GM19455 (cell line): ENCODE measurements around the gene CHPF.

Source experiments
- ATAC-seq: cut with Tn5 transposase; IDR thresholded peaks from one replicate; pipeline ENCODE4 v1.9.1; 2021; ENCODE audit not compliant: unreplicated experiment

Gene CHPF

DNA sequence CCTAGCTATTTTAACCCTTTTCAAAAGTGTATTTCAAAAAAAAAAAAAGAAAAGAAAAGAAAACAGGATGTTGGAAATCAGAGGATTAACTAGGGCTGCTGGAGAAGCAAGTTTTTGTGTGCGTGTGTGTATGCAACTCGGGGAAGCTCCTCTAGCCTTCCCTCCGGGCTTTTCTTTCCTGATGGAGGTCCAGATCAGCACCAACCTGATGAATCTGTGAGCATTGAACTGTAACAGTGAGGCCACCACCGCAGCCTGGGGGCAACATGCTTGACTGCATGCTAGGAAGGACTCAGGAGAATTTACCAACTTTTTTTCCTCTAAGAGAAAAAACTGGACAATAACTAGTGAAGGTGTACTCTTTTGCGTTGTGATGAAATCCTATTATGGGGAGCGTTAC is 25.4 kb upstream of the CHPF start:
- no peak for ATAC-seq

DNA sequence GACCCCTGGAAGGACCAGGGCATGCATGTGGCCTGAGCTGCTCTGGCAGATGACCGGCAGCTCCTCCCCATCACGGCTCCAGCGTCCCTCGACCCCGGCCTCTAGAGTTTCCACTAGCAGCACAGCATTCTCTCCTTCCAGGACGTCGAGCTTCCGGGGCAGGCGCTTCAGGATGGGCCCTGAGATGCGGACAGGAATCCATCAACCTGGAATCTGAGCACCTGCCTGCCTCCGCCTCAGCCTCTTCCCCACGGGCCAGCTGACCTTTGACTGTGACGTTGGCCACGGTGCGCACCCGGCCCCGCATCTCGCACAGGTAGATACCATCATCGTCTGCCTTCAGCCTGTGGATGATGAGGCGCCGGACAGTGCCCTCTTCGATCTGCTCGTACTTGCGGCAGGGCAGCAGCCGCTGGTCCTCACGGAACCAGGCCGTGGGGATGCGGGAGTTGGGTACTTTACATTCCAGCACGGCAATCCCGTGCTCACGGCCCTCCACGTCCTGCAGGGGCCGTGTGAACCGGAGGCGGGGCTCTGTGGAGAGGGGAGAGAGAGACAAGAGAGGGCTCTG is 24.3 kb upstream of the CHPF start:
- no peak for ATAC-seq

DNA sequence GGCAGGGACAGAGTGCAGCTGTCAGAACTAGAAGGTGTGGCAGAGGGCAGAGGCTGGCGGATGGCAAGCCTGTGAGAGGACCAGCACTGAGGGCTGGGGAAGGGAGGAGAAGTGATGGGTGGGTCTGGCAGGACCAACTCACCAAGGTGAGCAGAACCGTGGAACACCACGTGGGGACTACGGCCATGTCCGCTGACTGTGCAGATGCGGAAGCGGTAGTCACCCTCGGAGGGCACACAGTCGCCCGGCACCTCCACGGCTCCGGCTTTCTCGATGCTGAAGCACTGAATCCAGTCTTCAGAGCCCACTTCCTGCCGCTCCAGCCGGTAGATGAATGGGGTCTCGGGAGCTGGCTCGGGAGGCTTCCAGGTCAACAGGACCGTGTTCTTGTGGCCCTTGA is 23.5 kb upstream of the CHPF start:
- no peak for ATAC-seq

DNA sequence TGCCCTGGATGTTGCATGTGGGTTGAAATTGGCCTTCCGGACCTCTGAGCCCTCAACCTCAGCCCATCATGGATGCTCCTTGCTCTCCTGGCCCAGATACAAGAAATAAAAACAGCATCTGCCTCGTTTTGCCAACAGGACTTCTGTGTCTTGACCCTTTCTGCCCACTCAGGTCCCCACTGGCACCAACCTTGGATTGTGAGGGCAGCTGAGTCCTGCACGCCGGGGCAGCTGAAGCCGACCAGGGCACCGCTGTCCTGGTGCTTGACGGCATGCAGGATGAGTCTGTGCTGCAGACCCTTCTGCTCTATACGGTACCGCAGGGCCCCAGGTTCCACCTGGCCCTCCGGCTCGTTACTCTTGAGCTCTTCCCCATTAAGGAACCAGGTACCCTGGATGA is 23.0 kb upstream of the CHPF start:
- ATAC-seq, result no peak

DNA sequence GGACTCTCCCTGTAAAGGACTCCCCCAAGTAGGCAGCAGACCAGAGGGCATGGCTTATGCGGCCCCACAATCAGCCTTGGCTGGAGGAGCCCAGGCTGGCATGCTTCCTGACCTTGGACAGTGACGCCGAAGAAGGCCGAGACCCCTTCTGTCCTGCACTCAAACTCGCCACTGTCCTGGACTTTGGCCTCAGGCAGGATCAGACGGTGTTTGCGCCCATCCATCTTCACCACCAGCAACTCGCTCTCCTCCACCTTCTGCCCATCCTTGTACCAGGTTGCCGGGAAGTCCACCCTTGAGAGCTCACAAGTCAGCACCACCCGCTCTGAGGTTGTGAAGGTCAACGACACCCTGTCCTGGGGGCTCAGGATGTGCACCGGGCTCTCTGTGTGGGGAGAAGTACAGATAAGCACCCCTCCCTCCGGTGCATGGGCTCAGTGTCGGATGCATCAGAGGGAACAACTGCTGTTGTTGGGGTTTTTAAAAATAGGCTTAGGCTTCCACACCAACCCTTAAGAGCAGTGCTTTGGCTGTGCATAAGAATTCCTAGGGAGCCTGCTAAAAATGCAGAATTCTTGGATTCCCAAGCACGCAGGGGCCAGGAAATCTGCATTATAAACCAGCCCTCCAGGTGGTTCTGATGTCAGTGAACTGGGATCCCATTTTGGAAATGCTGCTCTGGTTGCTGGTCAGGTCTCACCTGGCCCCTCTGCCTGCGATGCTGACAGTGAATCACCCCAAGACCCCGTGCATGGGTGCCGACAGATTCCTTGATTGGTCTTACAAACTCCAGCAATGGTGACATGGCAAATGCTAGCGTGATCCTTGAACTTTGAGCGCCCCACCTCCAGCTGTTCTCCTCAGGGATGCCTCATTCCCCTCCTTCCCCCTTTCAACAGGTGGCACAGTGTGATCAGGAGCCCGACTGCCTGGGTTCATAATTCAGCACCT is 21.8 kb upstream of the CHPF start:
- ATAC-seq, result no peak

DNA sequence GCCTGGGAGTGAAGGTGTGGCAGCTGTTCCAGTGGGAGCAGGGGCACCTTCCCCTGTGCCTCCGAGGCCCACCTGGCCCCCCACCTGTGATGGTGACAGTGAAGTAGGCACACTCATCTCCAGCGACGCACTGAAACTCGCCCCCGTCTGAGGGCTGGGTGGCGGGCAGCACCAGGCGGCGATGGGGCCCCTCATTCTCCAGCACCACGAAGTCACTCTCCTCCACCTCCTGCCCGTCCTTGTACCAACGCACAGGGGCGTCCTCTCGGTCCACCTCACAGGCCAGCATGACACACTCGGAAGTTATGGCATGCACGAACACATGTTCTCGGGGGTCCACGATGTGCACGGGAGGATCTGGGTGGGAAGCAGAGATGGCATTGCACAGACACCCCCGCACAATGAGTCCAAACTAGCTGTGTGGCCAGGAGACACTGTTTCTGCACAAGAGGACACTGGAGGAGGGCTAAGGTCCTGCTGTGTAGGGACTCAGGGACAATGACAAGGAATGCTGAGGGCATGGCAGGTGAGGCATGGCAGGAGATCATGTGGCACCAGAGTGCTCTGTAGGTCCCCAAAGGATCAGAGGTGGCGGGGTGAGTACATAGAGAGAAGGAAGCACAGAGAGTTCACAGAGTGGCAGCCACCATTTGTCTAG is 19.8 kb upstream of the CHPF start:
- no peak for ATAC-seq

DNA sequence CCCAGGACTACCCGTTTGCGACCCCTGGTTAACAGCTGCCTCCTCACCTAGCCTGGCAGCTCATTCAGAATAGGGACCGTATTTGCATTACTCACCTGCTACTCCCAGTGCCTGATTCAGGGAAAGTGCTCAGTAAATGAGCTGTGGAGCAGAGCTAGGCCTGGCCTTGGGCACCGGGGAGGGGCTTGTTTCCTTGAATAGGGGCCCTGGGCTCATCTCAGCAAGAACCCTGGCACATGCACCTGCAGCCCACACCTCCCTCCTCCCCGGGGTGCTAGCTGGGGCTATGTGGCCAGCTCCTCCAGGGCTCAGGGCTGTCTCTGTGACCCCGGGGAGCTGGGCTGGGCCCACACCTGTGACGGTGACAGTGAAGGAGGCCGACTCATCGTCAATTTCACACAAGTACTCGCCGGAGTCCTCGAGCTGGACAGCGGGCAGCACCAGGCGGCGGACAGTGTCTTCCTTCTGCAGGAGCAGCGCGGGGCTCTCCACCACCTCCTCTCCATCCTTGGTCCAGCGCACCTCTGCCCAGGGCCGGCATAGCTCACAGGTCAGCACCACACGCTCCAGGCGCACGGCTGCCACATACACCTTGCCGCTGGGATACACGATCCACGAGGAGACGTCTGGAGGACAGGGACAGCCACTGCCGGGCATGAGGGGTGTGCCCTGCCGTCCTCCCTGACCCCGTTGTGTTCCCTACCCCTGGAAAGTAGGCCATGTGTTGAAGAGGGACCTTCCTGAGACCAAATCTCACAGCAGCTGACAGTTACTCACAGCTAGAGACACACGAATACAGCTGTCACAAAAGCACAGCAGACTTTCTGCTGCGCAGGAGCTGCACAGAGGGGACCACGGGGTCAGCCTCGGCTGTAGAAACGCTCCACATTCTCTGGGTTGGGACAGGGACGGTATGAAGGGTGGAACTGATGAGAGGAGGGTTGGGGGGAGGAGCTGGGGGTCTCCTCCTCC is 18.7 kb upstream of the CHPF start:
- ATAC-seq, result no peak

DNA sequence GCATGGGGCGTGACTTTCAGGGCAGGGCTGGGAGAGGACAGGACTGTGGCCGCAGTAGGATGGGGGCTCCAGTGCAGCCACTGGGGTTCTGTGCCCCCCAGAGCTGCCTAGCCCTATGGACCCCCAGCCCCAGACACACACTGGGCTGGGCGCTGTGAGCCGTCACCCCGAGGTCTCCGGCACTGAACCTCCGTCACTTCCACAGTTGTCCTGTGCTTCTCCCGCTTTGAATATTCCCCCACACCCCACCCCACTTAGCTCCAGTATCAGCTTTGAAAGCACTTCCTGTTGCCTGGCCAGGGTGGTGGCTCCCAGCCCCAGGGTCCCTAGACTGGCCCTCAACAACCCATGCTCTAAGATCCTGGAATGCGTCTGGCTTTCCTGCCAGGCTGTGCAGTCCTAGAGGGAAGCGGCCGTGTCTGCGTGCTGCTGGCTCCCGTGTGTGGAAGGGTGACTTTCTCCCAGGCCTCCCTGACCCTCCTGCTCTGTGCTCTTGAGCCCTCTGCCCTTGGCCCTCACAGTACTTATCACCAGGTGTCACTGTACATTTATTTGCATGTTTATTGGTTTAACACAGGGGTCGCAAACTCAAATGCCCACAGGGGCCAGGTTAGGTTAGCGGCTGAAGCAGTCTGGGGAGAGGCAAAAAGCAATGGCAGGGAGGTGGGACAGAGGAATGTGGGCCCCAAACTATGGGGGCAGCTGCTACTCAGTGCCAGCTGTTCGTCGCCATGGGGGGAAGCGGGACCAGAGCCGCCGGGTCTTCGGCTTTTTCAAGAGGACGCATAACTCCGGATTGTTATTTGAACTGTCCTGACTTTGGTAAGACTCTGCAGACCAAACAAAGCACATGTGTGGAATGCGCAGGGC is 17.8 kb upstream of the CHPF start:
- no peak for ATAC-seq

DNA sequence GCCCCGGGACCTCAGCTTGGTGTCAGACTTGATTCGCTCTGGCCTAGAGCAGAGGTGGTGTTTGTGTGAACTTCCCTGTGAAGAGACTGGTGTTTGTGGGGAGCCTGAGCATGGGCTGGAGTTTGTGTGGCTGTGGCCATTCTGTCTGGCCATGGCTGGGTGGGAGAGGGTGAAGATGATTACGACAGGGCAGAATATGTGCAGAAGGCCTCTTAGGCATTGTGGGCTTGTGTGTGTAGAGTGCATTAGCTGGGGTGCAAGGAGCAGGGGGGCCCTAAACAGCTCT is 17.2 kb upstream of the CHPF start:
- ATAC-seq, result no peak

DNA sequence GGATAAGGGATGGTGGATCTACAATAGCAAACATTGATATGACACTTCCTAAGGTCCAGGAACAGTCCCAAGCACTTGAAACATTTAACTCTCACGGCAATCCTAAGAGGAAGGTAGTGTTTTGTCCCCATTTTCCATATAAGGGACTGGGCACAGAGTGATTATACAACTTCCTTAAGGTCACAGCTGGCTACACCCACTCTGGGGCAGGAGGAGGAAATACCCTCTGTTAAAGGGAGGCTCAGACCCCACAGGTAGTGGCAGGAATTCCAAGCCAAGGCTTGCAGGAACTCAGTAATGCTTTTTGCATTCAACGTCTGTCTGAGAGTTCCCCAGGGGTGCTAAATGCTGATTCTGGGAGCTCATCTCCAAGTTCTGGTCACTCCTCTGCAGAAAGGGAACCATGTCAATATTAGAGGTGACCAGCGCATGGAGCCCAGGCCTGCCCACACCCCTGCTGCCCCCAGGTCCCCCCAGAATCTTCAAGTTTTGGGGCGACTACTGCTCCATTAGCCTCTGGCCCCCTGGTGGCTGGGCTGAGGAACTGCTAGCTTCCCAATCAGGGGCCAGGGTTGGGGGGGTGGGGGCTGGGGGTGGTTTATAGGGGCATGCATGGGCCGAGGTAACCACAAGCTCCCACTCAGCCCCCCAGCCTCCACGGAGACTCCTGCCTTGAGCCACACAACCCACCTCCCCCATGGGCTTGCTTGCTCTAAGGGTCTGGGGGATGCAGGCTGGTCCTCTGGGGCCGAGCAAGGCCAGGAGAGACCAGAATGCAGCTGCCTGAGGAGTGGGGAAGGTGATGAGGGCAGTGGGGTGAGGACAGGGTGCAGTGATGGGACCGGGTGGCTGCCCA is 16.7 kb upstream of the CHPF start:
- no peak for ATAC-seq

DNA sequence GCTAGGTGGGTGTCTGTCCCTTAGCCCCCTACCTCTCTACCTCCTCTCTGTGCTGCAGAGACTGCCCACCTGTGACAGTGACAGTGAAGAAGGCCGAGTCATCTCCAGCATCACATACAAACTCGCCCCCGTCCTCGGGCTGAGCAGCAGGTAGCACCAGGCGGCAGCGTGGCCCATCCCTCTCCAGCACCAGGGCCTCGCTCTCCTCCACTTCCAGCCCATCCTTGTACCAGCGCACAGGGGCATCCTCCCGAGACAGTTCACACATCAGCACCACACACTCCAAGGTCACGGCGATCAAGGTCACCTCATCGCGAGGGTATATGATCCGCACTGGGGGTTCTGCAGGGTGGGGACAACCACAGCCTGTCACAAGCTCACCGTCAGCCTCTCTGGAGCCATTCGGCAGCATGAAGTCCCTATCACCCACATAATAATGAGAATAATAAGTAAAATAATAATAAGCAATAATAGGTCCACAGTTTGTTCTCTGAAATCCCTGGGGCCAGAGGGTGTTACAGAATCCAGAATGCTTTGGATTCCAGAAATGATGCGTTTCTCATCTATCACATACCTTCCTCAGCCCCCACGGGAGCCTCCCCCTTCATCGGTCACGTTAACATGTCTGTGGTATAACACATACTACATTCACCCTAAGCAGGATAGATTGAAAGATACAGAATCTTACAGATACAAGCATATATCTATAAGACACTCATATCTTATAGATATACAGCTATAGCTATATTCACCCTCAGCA is 15.7 kb upstream of the CHPF start:
- ATAC-seq, result no peak

DNA sequence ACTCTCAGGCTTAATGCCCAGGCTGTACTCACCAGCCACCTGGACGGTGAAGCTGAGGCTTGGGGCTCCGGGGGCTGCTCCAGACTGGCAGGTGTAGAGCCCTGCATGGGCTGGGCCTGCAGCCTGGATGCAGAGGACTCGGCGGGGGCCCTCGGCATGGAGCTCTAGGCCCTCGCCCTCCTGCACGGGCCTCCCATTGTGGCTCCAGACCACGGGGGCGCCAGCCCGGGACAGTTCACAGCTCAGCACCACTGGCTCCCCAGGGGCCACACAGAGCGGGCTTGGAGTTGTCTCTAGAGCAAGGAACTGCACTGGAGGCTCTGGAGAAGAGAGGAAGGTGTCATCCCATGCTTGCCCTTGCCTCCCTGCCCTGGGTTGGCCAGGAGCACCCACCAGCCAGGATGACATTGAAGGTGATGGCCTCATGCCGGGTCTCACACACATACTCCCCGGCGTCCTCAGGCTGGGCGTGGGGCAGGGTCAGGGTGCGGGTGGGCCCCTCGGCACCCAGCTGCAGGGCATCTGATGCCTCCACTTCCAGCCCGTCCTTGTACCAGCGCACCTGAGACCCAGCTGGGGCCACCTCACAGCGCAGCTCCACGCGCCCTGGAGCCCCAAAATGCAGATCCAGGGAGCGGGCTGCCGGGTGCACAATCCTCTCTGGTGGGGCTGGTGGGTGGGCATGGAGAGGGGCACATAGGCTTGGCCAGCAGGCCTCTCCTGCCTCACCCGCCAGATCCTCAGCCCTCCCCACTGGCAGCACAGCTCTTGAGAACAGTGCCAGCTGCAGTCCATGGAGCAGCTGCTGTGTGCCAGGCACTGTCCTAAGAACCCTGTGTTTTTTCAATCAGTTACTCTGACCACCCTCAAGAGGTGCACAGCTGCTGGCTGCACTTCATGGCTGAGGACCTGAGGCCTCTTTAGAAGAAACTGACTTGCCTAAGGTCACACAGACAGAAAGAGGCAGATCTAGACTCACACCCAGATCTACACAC is 14.5 kb upstream of the CHPF start:
- no peak for ATAC-seq

DNA sequence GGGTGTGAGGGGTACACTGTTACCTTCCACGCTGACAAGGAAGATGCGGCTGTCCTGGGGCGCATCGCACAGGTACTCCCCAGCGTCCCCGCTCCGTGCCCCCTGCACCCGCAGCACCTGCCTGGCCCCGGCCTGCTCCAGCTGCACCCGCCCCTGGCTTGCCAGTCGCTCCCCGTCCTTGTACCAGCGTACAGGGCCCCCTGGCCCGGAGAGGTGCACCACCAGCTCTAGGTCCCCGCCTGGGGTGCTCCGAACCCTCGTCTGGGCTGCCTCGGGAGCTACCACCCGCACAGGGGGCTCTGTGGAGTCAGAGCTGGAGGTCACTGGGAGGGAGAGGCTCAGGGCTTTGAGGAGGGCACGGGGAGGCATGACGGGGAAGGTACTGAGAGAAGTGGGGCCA is 13.7 kb upstream of the CHPF start:
- ATAC-seq, result no peak

DNA sequence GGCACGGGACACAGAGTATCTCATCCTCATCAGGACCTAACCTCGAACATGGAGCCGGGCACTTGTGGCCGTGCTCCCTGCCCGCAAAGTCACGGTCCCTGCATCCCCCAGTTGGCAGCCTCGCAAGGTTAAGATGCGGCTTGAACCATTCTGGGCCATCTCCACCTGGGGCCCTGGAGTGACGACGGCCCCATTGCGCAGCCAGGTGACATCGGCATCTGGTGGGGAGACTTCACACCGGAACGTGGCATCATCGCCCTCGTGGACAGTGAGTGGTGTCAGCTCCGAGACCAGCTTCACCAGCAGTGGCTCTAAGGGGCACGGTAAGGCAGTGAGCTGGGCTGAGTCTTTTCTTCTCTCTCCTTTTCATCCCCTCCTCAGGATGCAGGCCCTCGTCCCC is 12.8 kb upstream of the CHPF start:
- no peak for ATAC-seq

DNA sequence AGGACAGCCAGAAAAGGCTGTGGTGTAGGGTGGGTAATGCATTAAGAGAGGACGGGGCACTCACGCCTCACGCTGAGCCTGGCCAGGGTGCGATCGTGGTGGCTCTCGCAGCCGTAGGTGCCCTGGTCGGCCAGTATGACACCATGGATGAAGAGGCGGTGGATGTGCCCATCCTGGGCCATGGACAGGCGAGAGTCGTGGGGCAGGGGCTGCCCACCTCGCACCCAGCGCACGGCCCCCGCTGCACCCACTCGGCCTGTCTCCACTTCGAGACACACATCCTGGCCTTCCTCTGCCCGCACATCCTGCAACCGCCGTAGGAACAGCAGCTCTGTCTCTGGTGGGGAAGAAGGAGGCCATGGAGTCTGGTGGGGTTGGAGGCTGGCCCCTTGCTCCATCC is 12.3 kb upstream of the CHPF start:
- no peak for ATAC-seq

DNA sequence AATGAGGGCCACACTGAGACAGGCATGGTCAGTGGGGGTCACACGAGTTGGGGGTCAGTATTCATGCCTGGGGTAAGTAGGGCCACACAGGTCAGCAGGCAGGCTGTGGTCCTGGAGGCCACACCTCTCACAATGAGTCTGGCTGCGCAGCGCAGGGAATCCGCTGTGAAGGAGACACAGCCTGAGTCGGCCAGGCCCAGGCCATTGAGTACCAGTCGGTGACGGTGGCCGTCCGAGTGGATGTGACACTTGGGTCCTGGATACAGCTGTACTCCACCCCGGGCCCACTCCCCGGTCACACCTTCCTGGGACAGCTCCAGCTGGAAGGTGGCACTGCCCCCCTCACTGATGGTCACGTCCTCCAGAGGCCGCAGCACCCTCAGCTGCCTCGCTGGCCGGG is 10.7 kb upstream of the CHPF start:
- no peak for ATAC-seq

DNA sequence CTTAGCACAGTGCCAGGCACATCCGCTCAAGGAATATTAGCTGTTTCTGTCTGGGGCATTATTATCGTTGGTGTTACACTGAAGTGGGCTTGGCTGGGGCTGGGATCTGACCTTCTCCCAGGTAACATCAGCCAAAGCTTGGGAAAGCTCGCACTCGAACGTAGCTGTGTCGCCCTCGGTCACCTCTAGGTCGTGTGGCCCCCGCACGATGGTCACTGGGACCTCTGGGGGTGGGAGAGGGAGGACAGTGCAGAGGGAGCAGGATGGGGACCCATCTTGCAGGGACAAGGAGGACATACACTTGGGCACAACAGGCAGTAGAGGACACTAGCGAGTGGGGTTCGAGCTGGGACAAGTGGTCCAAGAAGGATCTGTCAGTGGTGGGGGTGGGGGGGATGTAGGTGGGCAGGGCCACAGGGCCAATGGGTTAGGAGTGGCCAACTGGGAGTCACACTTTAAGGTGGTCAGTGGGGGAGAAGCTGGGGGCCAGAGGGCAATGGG is 9.9 kb upstream of the CHPF start:
- no peak for ATAC-seq

DNA sequence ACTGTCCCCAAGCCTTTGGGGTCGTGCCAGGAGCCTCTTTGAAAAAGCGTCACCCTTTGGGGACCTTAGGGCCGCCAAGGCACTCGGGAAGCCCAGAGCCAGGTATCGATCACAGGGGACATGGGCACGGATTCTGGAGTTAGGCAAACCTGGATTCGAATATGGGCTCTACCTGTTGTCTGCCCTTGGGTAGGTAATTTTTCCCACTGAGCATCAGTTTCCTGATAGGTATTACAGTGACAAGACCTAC is 9.5 kb upstream of the CHPF start:
- ATAC-seq, result no peak
